MM.1S (cell line): Measurements from ENCODE around the gene GRM3.

Experiments
- DNase-seq: peaks from one replicate; pipeline ENCODE4 v3.0.0-alpha.2; 2015
- H2AFZ ChIP-seq: fragments of 300-600 bp; sonication (generic); 2 replicates; pipeline ENCODE4 v1.6.0; 2016; ENCODE audit warnings: antibody characterized with exemption, low read length
- H3F3A ChIP-seq: fragments of 300-600 bp; sonication (generic); 2 replicates; pipeline ENCODE4 v1.6.1; 2016; ENCODE audit warnings: mild to moderate bottlenecking, antibody characterized with exemption, low read length, moderate library complexity, mixed read lengths; ENCODE audit not compliant: insufficient read depth
- H3K27ac ChIP-seq: fragments of 300-600 bp; sonication (generic); 2 replicates; pipeline ENCODE4 v1.5.1; 2016; ENCODE audit warnings: mild to moderate bottlenecking, low read length
- H3K27me3 ChIP-seq: fragments of 300-600 bp; sonication (generic); replicated peaks from 2 replicates; pipeline ENCODE4 v1.6.0; 2016; ENCODE audit warnings: low read length; ENCODE audit not compliant: insufficient read depth
- H3K36me3 ChIP-seq: fragments of 300-600 bp; sonication (generic); replicated peaks from 2 replicates; pipeline ENCODE4 v1.6.1; 2016; ENCODE audit warnings: mild to moderate bottlenecking, low read length, mixed read lengths; ENCODE audit not compliant: insufficient read depth
- H3K4me1 ChIP-seq: fragments of 300-600 bp; sonication (generic); 2 replicates; pipeline ENCODE4 v1.6.1; 2016; ENCODE audit warnings: low read length, mixed read lengths
- H3K4me2 ChIP-seq: fragments of 300-600 bp; sonication (generic); 2 replicates; pipeline ENCODE4 v1.6.0; 2016; ENCODE audit warnings: low read depth, low read length
- H3K4me3 ChIP-seq: fragments of 300-600 bp; sonication (generic); 2 replicates; pipeline ENCODE4 v1.5.1; 2016; ENCODE audit warnings: low read length, mixed read lengths
- H3K79me2 ChIP-seq: fragments of 300-600 bp; sonication (generic); 2 replicates; pipeline ENCODE4 v1.6.1; 2016; ENCODE audit warnings: mixed run types, low read length, mixed read lengths
- H3K9ac ChIP-seq: fragments of 300-600 bp; sonication (generic); 2 replicates; pipeline ENCODE4 v1.6.1; 2016; ENCODE audit warnings: low read length, mixed read lengths
- H3K9me2 ChIP-seq: fragments of 300-600 bp; sonication (generic); replicated peaks from 2 replicates; pipeline ENCODE4 v1.6.1; 2016; ENCODE audit warnings: mild to moderate bottlenecking, low read length, mixed read lengths; ENCODE audit not compliant: insufficient read depth
- H3K9me3 ChIP-seq: fragments of 300-600 bp; sonication (generic); replicated peaks from 2 replicates; pipeline ENCODE4 v1.6.1; 2016; ENCODE audit warnings: mild to moderate bottlenecking, low read length, mixed read lengths; ENCODE audit not compliant: insufficient read depth
- H4K20me1 ChIP-seq: fragments of 300-600 bp; sonication (generic); 2 replicates; pipeline ENCODE4 v1.6.1; 2016; ENCODE audit warnings: mild to moderate bottlenecking, low read length, moderate library complexity, mixed read lengths; ENCODE audit not compliant: insufficient read depth
- CTCF ChIP-seq: fragments of 300-600 bp; sonication (generic); IDR thresholded peaks from 2 replicates; pipeline ENCODE4 v1.5.1; 2016; ENCODE audit warnings: antibody characterized with exemption, low read length, mixed read lengths
- EZH2 ChIP-seq: fragments of 300-600 bp; sonication (generic); optimal IDR thresholded peaks from 2 replicates; pipeline ENCODE3; 2017; ENCODE audit warnings: low read depth, mild to moderate bottlenecking, antibody characterized with exemption, low read length, mixed read lengths
- EZH2phosphoT487 ChIP-seq: fragments of 300-600 bp; sonication (generic); IDR thresholded peaks from 2 replicates; pipeline ENCODE4 v1.6.1; 2018; ENCODE audit warnings: antibody characterized with exemption, low read length

Gene GRM3

GRCh38 chr7:86687831-86688230, 44.1 kb downstream of the GRM3 start:
- Histone ChIP-seq H3K36me3 (no peaks in the 10 kb centered on the region), H3K9ac (no peak overlapping the region), H3K4me1 (peaks cover 13% of the 10 kb centered on the region), H3K4me2 (no peak overlapping the region), H3K27ac (no peak overlapping the region), H3K79me2 (no peaks in the 10 kb centered on the region), H3K27me3 (no peaks in the 10 kb centered on the region), H4K20me1 (no peaks in the 10 kb centered on the region), H3K9me3 (no peaks in the 10 kb centered on the region), H3F3A (peaks cover 6% of the 10 kb centered on the region; the same call in 1 of the 2 replicates), H3K9me2 (no peaks in the 10 kb centered on the region), H3K4me3 (no peak overlapping the region), H2AFZ (no peak overlapping the region)
- no peak for DNase-seq
- no peak for TF ChIP-seq CTCF
- no peak for TF ChIP-seq EZH2phosphoT487
- no peak for TF ChIP-seq EZH2

- Histone ChIP-seq H3K9ac (no peak overlapping the region), H3K4me2 (no peak overlapping the region), H3K27ac (no peak overlapping the region), H3K79me2 (no peaks in the 10 kb centered on the region), H3F3A (peaks cover 6% of the 10 kb centered on the region; the same call in 1 of the 2 replicates), H3K4me3 (no peak overlapping the region), H3K9me3 (no peaks in the 10 kb centered on the region), H4K20me1 (no peaks in the 10 kb centered on the region), H3K36me3 (no peaks in the 10 kb centered on the region), H2AFZ (no peak overlapping the region), H3K4me1 (peaks cover 13% of the 10 kb centered on the region), H3K9me2 (no peaks in the 10 kb centered on the region), H3K27me3 (no peaks in the 10 kb centered on the region)
- TF ChIP-seq CTCF (no peak), EZH2 (no peak), EZH2phosphoT487 (no peak)
- no peak for DNase-seq
Observed at GRCh38 chr7:86689363-86689762, 45.7 kb downstream of the GRM3 start.

GRCh38 chr7:86692755-86693154, 49.0 kb downstream of the GRM3 start:
- H3K9me3 ChIP-seq = no peaks in the 10 kb centered on the region

More at GRCh38 chr7:86692755-86693154, 49.0 kb downstream of the GRM3 start:
- Histone ChIP-seq H2AFZ (no peak overlapping the region), H3K79me2 (no peaks in the 10 kb centered on the region), H3K9me2 (no peaks in the 10 kb centered on the region), H3K9ac (no peak overlapping the region), H3K4me2 (no peak overlapping the region), H3K4me1 (no peaks in the 10 kb centered on the region), H3F3A (no peaks in the 10 kb centered on the region), H3K4me3 (no peak overlapping the region), H3K27me3 (no peaks in the 10 kb centered on the region), H3K27ac (no peak overlapping the region), H3K36me3 (no peaks in the 10 kb centered on the region), H4K20me1 (no peaks in the 10 kb centered on the region)
- TF ChIP-seq CTCF (no peak), EZH2 (no peak), EZH2phosphoT487 (no peak)
- no peak for DNase-seq
